ENCODE measurements around the gene FBXW7.

GRCh38 chr4:152342293-152342692 lies 193.6 kb downstream of the FBXW7 start:
- TF ChIP-seq JUNB (CRISPR knock-in tag; IDR thresholded peaks at IDR 0.05; ENCODE audit: borderline replicate concordance) (no peak), PRDM4 (CRISPR knock-in tag; IDR thresholded peaks at IDR 0.05; ENCODE audit: borderline replicate concordance) (no peak), ZBTB26 (CRISPR knock-in tag; IDR thresholded peaks at IDR 0.05; ENCODE audit: borderline replicate concordance) (no peak), CTCF (CRISPR knock-in tag; IDR thresholded peaks at IDR 0.05) (no peak), RFX5 (IDR thresholded peaks at IDR 0.05; ENCODE audit: low read depth, low read length) (no peak), POLR2AphosphoS5 (IDR thresholded peaks at IDR 0.05; ENCODE audit: low read depth, low read length) (no peak), POLR2A (IDR thresholded peaks at IDR 0.05; ENCODE audit: insufficient read depth in 1 of 2, low read depth in 2 of 2, low read length in 2 of 2) (no peak), EP300 (IDR thresholded peaks at IDR 0.05; ENCODE audit: low read depth in 2 of 2, low read length in 2 of 2) (no peak), EP300 (CRISPR knock-in tag; IDR thresholded peaks at IDR 0.05; ENCODE audit: borderline replicate concordance) (no peak), BCLAF1 (IDR thresholded peaks at IDR 0.05) (no peak), REST (IDR thresholded peaks at IDR 0.05; ENCODE audit: borderline replicate concordance in 1 of 2, low read depth in 1 of 2, low read length in 2 of 2) (no peak), ETS1 (CRISPR knock-in tag; IDR thresholded peaks at IDR 0.05) (no peak), ZFP41 (CRISPR knock-in tag; IDR thresholded peaks at IDR 0.05; ENCODE audit: borderline replicate concordance) (no peak), ATF7-NPFF (CRISPR knock-in tag; IDR thresholded peaks at IDR 0.05; ENCODE audit: low read depth) (no peak), NR3C1 (CRISPR knock-in tag; IDR thresholded peaks at IDR 0.05) (no peak)

Measured in HepG2 (cell line).